CD4-positive, alpha-beta T cell treated with Interleukin-1 beta for 1 hour (primary cell): ENCODE data around the gene ITGAV.

Experiments
- DNase-seq, 2 donors: peaks; one replicate each; pipeline ENCODE4 v3.0.0-alpha.2; 2020 to 2022

ITGAV gene

GRCh38 chr2:186726938-186727337 is 137.1 kb downstream of the ITGAV start:
- no peak for DNase-seq

DNA sequence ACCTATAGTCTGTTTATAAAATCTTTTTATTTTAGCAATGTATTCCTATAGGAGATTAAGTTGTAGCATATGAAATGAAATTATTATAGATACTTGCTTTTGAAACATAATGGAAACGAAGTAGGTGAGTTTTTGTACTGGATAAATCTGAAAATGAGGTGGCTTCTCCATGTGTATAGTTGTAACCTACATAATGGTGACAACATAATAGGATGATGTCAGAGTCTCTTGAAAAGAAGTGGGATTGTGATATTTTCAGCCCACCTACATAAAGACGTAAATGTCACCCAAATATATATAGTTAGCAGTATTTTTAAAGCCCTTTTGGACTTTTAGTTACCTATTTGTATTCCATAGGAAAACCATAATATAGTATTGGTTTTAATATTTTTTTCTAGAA is 138.8 kb downstream of the ITGAV start:
- DNase-seq = no peak
